Left cardiac atrium (tissue), 4 donors: ENCODE measurements around the gene OSBPL6. TPM values are rescaled to one million over a fixed set of nuclear protein-coding genes. Genes with fewer than 3 reads are reported as not detected.
"Not testable (repeated sequence)": the region's sequence is repeated elsewhere in the genome, so short reads cannot be mapped to it uniquely, and the experiment has no call there.

Experiments
- ATAC-seq, 2 donors: fragments of 200-7000 bp; cut with Tn5 transposase; one replicate each; pipeline ENCODE4 v1.9.1; 2020; ENCODE audit warnings: mild to moderate bottlenecking in 2 of 2, moderate library complexity in 2 of 2
- DNase-seq: peaks from one replicate; pipeline ENCODE4 v3.0.0-alpha.2; 2020
- intact Hi-C, 2 donors: fragments of 100-400 bp; cut with DNase I; formaldehyde crosslinking; loops; one replicate each; pipeline versions ENCODE4 v1.14.1 to v1.15.1; 2022 to 2023
- total RNA-seq, 2 donors: library from RNA; stranded (reverse); fragmentation: NEBNext Ultra II Directional; extraction: Animal tissue kit (Norgen Biotek cat#: 25700); gene quantifications; one replicate each; pipeline ENCODE4 v1.2.1, GENCODE V29; 2021
- donor health status: DM: no; HTN: yes; CAD: no.
- donor health status: DM: no; HTN: yes; CAD: no; lungs with severe emphysema.
- donor health status: DM: yes; HTN: yes; CAD: no.
- donor health status: Dilated cardiomyopathy.

OSBPL6 gene
- total RNA-seq, 2 donors from 2014 or later: 7.0 to 12.2 TPM

DNA sequence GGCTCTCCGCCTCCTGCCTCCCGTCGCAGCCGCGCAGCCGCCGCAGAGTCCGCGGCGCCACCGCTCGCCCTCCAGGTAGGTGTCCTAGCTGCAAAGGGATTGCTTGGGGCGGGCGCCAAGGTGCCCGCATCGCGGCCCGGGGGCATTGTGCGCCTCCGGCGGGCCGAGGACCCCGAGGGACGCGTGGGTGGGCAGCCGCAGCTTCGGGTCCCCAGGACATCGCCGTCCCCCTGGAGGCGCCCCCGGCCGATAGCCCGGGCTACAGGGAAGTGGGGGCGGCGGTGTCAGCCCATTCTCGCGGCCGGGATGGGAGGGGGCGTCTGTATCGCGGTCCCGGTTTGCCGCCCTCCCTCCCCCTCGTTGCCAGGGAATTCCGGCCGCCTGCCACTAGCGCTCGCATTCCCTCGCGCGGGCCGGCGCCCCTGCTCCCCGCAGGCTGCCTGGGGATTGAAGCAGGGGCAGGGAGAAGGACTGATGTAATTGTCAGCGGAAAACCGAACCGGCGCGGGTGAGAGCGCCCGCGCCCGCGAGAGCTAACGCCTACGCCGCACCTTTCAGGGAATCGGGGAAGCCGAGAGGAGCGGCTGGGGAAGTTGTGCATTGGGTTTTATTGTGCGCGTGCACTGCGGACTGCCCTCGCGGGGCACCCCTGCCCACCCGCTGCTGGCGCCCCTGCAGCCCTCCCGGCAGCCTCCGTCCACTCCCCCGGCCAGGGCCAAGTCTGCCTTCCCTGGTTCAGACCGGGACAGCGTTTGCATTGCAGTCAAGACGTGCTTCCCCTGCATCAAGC lies 483 bp downstream of the OSBPL6 start:
- peak; percentile 47 for DNase-seq
- intact Hi-C loops: loop anchor here (5.0 to 10.0 kb wide), 3 partner anchors 50 to 80 kb away; no protein-coding TSS in a partner anchor
- ATAC-seq: peak; percentile 32 to 56

DNA sequence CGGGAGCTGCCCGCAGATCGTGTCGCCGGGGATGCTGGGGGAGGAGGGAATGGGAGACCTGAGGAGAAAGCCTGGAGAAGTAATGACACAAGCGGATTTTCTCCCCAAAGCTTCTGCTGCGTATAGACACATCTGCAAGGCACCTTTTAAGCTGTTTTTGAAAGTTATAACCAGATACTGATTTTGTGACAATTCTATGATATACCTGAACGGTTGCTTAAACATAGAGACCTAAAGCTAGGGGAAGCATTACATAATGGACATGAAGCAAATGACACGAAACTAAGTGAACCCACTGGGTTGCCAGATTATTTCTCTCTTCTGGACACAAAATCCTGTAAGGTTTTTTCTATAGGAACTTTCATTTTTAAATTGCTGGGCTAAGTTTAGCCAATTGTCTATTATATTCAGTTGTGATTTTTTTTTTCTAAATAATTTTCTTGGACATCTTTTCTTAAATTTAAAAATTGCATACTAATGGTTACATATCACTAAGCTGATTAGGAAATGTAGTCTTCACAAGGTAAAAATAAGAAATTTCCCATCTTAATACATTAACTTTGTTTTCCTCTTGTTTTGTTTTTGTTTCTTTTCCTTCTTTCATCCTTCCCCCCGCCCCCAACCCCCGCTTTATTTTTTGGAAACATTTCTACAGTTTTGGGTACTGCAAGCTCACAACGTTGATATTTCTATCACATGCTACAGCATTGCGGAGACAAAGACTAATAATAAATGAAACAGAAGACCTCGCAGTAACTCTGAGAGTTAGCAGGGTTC lies 1.3 kb downstream of the OSBPL6 start:
- intact Hi-C loops: loop anchor here (5.0 to 10.0 kb wide), 3 partner anchors 49 to 79 kb away; no protein-coding TSS in a partner anchor
- DNase-seq: no peak
- no peak for ATAC-seq

DNA sequence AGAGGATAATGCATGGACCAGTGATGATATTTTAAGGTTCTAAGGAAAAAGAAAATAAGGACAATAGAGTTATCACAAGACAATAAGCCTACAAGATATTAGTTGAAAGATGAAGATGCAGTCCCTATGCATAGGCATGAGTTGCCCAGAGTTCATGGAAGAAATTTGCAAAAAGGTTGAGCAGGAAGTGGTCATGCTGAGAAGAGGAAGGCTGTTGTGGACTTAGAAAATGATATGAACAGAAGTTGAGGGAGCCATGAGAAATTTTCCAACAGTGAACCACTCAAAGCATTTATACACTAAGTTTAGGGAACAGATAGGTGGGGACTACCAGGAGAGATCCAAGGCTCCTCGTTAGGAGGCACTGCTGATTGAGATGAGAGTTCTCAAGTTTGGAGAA lies 3.5 kb downstream of the OSBPL6 start:
- no peak for ATAC-seq
- DNase-seq: no peak
- intact Hi-C loops: loop anchor here (5.0 to 10.0 kb wide), 3 partner anchors 47 to 77 kb away; no protein-coding TSS in a partner anchor

DNA sequence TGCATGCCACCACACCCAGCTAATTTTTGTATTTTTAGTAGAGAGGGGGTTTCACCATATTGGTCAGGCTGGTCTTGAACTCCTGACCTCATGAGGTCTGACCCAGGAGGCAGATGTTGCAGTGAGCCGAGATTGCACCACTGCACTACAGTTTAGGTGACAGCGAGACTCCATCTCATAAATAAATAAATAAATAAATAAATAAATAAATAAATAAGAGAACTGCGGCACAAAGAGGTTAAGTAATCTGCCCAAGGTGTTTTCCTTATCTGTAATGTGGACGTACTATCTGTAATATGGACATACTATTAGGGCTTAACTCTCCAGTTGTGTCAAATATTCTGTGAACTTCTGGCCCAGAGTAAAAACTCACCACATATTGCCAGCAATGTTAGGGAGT lies 4.1 kb downstream of the OSBPL6 start:
- DNase-seq, ATAC-seq: not testable (repeated sequence)
- intact Hi-C loops: loop anchor here (5.0 to 10.0 kb wide), 3 partner anchors 46 to 76 kb away; no protein-coding TSS in a partner anchor

DNA sequence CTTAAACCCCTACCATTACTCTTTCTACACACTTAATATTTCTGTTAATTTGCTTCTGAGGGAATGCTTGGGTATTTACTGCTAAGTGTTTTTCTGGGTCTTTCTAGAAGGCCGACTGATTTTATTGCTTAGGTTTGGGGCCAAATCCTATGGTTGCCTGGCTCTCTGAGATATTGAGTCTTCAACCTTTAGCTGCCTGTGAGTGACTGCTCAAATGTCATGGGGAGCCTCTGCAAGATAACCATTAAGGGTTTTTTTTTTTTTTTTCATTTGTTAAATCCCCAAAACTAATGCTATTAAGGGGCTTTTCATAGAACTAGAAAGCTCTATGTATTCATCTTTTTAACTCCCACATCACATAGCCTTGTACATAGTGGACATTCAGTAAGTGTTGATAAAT lies 5.0 kb downstream of the OSBPL6 start:
- intact Hi-C loops: loop anchor here (5.0 to 10.0 kb wide), 3 partner anchors 45 to 75 kb away; no protein-coding TSS in a partner anchor
- DNase-seq (no peak), ATAC-seq (no peak)

DNA sequence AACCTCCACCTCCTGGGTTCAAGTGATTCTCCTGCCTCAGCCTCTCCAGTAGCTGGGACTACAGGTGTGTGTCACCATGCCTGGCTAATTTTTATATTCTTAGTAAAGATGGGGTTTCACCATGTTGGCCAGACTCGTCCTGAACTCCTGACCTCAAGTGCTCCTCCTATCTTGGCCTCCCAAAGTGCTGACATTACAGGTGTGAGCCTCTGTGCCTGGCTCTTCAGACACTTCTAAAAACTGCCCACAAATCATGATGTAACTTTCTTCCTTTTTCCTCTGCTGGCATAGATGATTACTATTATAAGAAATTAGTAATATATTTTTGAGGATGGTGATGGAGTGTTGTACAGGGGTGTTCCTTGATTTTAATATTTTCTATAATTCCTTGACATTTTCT lies 6.0 kb downstream of the OSBPL6 start:
- intact Hi-C loops: no loop called here
- DNase-seq (no peak), ATAC-seq (no peak)

DNA sequence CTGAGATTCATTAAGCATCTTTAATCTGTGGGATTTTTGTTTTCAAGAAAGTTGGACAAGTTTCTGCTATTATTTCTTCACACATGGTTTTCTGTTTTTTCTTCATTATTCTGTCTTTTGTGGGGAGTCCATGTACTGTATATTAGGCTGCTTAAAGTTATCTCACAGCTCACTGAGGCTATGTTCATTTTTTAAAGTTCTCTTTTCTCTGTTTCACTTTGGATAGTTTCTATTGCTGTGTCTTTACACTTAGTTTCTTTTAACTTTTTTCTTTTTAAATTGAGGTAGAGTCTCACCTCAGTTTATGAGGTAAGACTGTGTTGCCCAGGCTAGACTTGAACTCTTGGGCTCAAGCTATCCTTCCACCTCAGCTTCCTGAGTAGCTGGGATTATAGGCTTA lies 8.6 kb downstream of the OSBPL6 start:
- ATAC-seq: no peak
- intact Hi-C loops: no loop called here
- no peak for DNase-seq

DNA sequence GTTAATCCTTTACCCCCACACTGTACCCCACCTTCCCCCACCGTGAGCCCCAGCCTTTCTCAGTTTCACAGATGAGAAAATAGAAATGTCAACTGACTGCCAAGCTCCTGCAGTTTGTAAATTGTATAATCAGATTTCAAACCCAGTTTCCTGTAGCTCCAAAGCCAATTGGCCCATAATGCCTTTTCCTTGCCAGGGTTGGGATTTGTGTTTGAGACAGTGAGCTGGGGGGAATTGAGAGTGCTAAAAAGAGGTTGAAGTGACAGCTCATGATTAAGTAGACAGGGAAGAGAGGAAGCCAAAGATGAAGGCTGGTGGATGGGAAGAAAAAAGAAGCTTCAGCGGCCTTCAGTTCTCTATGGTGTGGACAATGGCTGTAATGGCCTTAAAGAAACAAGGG lies 10.7 kb downstream of the OSBPL6 start:
- no peak for DNase-seq
- intact Hi-C loops: no loop called here
- peak in 1 of 2 donors; percentile 30 for ATAC-seq

DNA sequence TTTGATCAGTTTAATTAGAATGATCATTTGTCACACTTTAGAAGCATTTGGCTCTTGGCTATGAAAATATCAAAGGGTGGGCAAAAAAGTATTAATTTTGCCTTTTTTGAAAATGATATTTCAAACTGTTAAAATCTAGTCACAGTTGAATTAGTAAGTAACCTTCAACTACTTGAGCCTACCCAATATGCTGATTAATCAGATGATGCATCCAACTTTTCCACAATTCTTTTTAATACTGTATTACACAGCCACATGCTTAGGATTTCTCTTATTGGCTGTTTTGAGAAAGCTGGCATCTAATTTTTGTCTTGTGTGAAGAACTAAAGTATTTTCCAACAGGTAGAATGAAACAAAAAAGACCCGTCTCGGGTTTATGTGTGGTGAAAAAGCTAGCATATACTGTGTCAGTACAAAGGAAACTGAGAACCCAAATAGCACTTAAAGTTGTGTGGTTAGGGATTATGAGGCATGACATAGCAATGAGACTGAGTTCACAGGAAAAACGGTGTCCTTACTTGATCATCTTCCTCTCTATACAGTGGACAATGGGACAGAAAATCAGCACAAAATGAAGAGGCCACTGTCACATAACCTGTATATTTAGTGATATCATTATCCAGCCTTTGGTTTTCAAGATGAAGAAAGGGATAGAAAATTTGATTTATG lies 11.7 kb downstream of the OSBPL6 start:
- no peak for DNase-seq
- intact Hi-C loops: no loop called here
- ATAC-seq: no peak

DNA sequence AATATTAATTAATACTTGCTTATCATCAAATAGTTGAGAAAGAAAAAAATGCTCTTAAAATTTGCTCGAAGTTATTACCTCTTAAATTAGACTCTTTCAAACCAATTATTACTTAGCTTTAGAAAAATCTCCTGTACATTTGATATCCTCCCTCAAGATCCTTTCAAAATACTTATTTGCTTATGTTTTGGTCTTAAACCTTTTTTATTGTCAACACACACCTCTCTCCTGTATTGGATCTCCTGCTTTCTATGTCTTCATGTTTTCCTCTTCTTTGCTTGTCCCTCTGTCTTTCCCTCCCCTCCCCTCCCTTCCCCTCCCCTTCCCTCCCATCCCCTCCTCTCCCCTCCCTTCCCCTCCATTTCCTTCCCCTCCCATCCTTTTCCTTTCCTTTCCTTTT lies 14.0 kb downstream of the OSBPL6 start:
- ATAC-seq: no peak
- intact Hi-C loops: no loop called here
- no peak for DNase-seq

DNA sequence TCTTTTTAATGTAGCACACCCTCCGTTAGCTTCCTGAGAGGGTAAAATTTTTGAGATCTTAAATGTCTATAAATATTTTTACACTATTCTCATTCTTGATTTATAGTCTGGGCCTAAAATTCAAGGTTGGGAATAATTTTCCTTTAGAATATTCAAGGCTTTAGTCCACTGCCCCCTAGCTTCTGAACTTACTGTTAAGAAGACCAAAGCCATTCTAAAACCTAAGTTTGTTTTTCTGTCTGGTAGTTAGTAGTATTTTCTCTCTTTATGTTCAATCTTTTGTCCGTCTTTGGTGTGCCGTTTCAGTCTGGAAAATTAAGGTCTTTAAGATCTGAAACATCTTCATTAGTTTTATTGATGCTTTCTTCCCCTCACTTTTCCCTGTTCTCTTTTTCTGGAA lies 14.5 kb downstream of the OSBPL6 start:
- ATAC-seq: no peak
- DNase-seq: no peak
- intact Hi-C loops: no loop called here

DNA sequence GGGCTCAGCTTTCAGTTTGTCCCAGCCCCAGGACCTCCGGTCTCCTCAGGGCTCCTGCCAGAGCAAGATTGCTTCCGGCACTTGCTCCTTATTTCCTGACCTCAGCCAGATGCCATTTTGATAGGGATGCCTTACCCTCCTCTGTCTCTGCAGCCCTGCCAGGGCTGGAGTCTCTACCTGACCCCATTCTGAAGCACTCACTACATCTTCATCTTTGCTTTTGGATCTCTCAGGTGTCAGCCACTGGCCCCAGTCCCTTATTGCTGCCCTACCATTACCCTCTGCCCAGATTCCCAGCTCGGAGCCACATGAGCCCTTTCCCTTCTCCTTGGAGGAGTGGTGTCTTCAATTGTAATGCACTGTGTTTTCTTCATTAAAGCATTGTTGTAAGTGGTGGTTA lies 17.1 kb downstream of the OSBPL6 start:
- intact Hi-C loops: no loop called here
- ATAC-seq (no peak), DNase-seq (no peak)

DNA sequence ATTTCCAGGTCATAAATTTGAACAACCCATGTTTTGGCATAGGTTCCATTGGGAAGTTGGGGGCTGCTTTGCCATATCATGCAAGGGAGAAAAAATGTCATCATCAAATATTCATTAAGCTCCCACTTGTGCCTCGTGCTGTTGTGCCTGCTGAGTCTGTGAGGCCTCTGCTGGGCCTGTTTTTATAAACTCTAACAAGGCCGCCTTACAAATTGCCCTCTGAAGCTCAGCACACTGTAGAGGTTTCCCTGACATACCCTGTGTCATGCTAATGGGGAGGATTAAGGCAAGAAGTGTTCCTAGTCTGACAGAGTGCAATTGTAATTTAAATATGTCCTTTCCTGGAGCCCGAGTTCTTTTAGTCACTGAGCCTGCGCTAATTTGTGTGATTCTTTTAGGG lies 17.6 kb downstream of the OSBPL6 start:
- ATAC-seq (no peak), DNase-seq (no peak)
- intact Hi-C loops: no loop called here

DNA sequence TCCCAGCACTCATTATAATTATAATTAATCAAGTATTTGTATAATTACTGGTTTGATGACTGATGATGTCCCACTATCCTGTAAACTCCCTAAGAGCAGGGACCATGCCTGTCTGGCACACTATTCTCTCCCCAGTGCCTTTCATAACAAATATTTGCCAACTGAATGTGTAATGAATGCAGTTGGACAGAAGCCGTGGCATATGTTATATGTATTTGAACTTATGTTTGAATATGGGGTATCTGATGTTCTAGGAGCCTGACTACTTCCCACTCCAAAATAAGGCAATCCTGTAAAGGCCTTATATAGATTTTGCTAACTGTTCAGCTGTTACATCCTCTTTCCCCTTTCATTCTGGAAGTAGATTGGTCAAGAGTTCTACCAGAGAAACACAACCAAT lies 19.7 kb downstream of the OSBPL6 start:
- DNase-seq (no peak), ATAC-seq (no peak)
- intact Hi-C loops: no loop called here

DNA sequence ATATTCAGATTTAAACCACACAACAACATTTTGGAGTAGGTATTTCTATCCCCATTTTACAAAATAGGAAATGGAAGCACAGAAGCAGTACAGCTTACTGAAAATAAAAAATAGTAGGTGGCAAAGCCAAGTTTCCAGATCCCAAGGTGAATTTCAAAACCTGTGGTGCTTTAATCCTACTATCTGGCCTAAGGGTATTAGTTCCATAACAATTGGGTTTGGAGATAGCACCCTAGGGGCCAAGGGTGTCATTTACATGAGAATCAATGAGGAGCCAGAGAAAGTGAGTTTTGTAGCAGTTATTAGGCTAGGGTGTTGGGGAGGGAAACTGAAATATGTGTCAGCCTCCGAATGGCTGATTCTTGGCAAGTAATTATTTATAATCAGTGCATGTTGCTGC lies 24.9 kb downstream of the OSBPL6 start:
- ATAC-seq: no peak
- intact Hi-C loops: no loop called here
- no peak for DNase-seq

DNA sequence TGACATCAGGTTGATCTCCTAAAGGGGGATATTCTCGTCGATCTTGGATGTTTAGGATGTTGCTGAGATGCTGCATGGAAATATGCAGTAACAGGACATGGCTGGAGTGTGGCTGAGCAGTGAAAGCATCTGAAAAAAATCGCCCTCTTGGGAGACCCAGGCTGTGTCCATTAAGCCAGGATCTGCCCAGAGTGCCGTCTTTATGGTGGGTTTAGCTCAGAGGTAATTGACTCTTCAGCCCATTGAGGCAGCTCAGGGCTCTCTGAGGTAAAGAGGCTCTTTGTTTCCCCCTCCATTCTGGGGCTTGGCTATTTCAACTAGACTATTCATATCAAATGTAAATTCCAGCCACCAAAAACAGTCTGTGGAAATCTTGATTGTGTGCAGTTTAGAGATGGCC lies 26.5 kb downstream of the OSBPL6 start:
- ATAC-seq (no peak), DNase-seq (no peak)
- intact Hi-C loops: no loop called here

DNA sequence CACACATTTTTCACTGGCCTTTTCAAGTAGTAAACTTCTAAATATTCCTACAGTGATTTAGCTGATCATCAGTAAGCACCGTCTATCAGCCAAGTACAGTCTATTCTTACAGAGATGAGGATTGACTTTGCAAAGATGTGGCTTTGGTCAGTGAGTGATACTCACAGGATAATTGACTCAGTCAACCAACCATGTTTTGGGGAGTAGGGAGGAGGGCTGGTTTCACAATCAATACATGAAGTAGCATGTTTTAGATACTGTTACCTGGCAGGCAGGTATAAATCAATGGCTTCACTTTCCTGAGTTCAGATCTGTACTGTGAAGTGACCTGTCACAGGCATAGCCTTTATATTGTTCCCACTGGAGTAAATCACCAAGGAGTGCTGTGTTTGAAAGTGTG lies 27.2 kb downstream of the OSBPL6 start:
- DNase-seq (no peak), ATAC-seq (no peak)
- intact Hi-C loops: no loop called here

DNA sequence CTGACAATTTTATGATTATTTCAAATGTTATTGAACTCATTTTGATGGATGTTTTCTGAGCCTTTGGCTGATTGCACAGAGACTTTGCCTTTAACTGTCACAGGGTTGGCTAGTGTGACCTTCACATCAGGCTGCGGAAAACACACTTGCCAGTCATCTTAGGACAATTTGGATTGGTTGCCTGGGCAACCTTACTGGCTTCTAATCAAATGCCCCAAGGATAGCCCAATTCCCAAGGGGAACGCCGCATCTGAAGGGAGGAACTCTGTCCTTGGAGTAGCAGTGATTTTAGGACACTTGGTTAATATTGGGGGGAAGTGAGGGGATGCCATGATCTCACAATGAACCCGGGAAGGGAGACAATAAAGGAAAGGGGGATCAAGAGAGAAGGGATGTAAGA lies 29.5 kb downstream of the OSBPL6 start:
- intact Hi-C loops: no loop called here
- no peak for ATAC-seq
- no peak for DNase-seq

DNA sequence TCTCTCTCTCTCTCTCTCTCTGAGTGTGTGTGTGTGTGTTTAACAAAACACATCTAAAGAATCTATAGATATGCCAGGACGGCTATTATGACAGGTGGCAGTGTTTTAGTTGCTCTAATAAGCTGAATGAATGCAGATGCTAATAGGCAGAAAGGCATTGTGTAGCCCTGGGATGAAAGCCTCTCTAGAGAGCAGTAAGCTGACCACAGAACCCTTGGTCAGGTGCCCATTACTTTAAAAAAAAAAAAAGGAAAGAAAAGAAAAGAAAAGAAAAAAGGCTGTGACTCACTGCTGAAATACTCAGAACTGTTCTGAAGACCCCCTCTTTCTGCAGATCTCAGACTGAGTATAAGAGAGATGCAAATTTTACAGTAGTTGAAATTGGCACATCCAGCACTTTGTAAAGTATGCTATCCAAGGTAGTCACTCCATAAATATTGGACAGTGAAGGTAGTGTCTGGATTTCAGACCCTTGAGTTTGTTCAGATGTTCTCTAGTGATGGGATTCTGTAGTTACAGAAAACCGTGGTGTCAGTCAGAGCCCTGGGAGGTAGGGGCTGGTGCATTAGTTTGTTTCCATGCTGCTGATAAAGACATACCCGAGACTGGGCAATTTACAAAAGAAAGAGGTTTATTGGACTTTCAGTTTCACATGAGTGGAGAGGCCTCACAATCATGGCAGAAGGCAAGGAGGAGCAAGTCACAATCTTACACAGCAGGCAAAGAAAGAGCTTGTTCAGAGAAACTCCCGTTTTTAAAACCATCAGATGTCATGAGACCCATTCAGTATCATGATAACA lies 30.9 kb downstream of the OSBPL6 start:
- ATAC-seq (no peak), DNase-seq (no peak)
- intact Hi-C loops: no loop called here
